ENCODE measurements around the gene GPR37.

GRCh38 chr7:124768525-124768924, 2.9 kb upstream of the GPR37 start:
- no peak for TF ChIP-seq CTCF (IDR thresholded peaks at IDR 0.05; ENCODE audit: low read length)
- no peak for TF ChIP-seq EZH2 (optimal IDR thresholded peaks at IDR 0.05; ENCODE audit: low read depth, low read length)
- no peak for TF ChIP-seq EZH2phosphoT487 (IDR thresholded peaks at IDR 0.05; ENCODE audit: low read length)
